Endometrial microvascular endothelial cells (primary cell): ENCODE data around the gene BAZ2B. TPM values are rescaled to one million over a fixed set of nuclear protein-coding genes. Genes with fewer than 3 reads are reported as not detected.

ENCODE experiments used
- total RNA-seq: library from RNA; depleted of rRNA; stranded (reverse); fragments of >200 nt; gene quantifications from one replicate; pipeline ENCODE4 v1.2.3, GENCODE V29; 2015; ENCODE audit errors: inconsistent ontology term

Gene BAZ2B
- total RNA-seq, 1 donor from 2014 or later, result 18.6 TPM

Other genes with a start within 250 kb of the BAZ2B start
- gene MARCHF7, start 96.0 kb upstream of the BAZ2B start, total RNA-seq, result 97.2 TPM
- 5.1 TPM for gene CD302, start 181.7 kb upstream of the BAZ2B start, total RNA-seq